GM10847 (cell line): ENCODE data around the gene NOP10.

Experiments used
- POLR2A ChIP-seq: IDR thresholded peaks from 2 replicates; pipeline ENCODE4 v1.6.1; 2011; ENCODE audit not compliant: insufficient read length; ENCODE audit errors: extremely low read depth

Gene NOP10

GRCh38 chr15:34335176-34336032, 7.5 kb downstream of the NOP10 start:
- no peak for TF ChIP-seq POLR2A

- TF ChIP-seq POLR2A: no peak
Observed at GRCh38 chr15:34334672-34335071, 8.3 kb downstream of the NOP10 start.

DNA sequence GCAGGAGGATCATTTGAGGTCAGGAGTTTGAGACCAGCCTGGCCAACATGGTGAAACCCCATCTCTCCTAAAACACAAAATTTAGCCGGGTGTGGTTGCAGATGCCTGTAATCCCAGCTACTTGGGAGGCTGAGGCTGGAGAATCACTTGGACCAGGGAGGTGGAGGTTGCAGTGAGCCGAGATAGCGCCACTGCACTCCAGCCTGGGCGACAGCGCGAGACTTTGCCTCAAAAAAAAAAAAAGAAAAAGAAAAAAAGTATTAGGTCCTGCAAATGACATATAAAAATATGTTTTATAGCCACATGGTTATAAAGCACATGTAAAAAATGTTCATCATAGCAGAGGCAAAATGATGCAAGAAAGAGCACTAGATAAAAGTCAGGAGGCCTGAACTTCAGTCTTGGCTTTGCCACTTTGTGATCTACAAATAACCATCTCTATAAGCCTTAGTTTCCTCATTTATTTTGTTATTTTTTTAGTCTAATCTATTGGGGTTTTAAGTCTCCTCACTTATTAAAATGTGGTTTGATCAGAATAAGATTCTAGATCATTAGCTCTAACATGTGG, 10.3 kb downstream of the NOP10 start:
- no peak for TF ChIP-seq POLR2A

DNA sequence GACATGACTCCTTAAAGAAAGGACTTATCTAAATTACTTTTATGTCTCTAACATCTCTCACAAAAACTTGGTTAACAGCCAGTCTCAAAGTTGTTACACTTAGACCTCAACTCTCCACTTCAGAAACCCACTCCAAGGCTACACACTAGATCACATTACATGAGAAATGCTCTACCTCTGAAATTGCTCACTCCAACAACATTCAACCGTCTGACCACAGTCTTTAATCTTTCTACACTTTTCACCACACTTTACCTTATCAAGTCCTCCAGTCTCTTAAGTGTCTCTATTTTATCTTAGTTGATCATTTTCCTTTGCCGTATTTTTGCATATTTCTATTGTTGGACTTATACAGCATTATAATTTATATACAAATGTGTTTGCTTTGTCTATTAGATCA, 11.1 kb downstream of the NOP10 start:
- TF ChIP-seq POLR2A: no peak

DNA sequence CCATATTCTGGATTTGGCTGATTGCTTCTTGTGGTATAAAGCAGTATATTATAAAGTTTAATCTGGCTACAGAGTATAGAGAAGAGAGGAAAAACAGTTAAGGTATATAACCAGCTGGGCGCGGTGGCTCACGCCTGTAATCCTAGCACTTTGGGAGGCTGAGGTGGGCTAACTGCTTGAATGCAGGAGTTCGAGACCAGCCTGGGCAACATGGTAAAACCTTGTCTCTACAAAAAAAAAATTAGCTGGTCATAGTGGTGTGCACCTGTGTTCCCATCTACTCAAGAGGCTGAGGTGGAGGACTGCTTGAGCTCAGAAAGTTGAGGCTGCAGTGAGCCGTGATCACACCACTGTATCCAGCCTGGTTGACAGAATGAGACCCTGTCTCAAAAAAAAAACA, 12.7 kb downstream of the NOP10 start:
- TF ChIP-seq POLR2A: no peak

DNA sequence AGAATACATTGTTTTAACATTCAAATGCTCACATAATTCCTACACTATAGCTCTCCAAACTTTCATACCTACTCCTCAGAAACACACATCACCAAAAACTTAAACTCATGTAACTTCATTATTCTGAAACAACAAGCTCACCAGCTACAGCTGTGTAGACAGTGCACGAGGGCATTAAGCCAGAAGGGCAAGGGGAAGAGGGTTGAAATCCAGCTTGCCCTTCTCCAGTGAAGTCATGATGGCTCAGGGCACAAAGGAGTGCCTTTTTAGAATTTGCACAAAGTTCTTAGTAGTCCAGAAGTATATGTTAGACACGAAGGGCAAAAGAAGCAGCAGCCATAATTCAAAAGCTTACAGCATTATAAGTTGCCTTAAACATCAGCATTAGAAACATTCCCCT, 13.9 kb downstream of the NOP10 start:
- TF ChIP-seq POLR2A: no peak

- TF ChIP-seq POLR2A: no peak
Observed at GRCh38 chr15:34327906-34328305, 15.0 kb downstream of the NOP10 start.

DNA sequence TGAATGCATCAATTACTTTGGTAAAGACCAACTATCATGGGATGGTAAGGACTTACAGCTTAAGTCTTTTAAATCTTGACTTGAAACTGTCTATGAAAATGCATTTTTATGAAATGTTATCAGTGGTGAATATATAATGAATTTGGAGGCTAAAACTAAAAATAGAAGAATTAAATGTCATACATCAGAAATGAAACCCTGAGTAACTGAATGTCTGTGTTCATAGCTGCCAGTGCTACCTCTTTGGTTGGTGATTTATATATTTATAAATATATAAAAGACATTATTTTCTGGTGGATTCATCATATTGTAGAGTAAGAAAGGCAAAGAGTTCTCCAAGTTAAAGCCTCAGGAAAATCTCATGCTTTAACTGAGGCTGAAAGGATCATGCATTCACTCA, 17.6 kb downstream of the NOP10 start:
- TF ChIP-seq POLR2A: no peak

GRCh38 chr15:34324933-34325332, 18.0 kb downstream of the NOP10 start:
- no peak for TF ChIP-seq POLR2A

DNA sequence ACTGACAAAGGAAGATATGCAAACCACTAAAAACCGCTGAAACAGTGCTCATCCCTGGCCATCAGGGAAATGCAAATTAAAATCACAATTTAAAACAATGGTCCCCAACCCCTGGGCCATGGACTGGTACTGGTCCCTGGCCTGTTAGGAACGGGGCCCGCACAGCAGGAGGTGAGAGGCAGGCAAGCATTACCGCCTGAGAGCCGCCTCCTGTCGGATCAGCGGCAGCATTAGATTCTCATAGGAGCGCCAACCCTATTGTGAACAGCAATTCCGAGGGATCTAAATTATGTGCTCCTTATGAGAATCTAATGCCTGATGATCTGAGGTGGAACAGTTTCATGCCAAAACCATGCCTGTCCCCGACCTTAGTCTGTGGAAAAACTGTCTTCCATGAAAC, 19.7 kb downstream of the NOP10 start:
- TF ChIP-seq POLR2A: no peak

DNA sequence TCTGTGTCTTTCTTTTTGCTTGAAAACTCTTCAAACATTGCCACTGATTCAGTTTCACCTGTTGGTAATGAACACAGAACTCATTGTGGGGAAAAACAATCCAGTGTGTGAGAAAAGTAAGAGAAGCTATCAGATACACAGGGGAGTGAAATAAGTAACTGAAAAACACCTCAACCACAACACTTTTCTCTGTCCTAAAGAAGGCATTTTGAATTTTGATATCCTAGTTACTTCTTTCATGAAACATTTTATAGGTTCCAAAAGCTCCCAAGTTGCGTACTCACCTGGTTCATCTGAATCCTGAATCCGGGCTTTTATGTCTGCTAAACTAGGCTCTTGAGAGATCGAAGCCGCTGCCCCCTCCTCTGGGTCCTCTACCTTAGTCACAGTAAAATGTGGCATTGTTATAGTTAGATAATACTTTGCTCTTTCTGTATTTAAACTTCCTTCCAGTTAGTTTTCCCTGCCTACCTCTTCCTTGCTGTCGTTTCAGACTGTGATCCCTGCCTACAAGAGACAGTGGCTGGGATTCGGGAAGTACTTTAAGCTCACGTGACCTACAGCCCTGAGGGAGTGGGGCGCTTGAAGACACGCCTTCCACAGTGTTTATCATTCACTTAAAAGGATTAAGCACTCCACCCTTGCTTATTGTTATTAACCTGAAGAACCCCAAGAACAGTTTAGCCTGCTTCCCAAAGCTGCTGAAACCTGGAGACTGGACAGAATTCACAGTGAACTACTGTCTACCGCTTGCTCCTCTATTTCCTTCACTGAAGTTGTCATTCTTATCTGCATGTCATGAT, 24.5 kb downstream of the NOP10 start:
- no peak for TF ChIP-seq POLR2A

- TF ChIP-seq POLR2A: no peak
Observed at GRCh38 chr15:34314491-34315490, 28.1 kb downstream of the NOP10 start.

DNA sequence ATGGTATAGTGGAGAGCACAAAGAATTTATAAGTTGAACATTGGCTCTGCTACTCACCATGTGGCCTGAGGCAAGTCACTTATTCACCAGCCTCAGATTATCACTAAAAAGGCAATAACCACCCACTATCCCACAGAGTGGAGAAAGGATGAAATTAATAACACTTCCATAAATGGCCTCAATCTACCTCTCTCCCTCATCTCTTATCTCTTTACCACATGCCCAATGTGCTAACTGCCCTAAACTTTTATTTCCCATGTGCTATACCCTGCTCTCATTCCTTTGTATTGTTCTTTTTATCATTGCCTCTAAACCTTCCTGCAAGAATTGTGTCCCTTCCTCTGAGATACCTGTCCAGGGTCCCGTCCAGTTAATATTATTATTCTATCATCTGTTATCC, 31.4 kb downstream of the NOP10 start:
- no peak for TF ChIP-seq POLR2A

DNA sequence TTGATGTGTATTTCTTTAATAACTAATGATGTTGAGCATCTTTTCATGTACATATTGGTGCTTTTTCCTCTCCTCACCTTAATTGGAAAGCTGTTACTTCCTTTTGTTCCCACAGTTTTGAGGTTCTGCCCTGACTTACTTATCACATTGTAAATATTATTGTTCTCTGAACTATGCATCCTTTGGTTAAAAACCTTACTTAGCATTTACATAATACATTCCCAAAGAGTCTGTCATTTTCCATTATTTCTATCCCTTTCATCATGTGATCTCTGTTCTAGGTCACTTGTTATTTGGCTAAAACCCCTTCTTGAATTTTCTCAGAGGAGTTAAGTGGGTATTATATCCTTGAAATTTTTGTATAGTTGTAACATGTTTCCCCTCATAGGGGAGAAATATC, 38.3 kb downstream of the NOP10 start:
- TF ChIP-seq POLR2A: no peak

DNA sequence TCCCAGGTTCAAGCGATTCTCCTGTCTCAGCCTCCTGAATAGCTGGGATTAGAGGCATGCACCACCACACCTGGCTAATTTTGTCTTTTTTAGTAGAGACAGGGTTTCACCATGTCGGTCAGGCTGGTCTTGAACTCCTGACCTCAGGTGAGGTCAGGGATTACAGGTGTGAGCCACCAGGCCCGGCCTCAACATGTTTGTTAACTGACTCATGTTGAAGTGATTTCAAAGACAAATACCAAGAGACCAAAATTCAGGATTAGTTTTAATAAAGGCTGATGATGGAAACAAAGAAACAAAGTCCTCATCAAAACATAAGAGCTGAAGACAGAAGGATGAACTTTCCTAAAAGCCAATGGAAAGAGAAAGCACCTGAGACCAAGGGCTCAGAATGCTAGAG, 41.9 kb downstream of the NOP10 start:
- no peak for TF ChIP-seq POLR2A
